GM21515 (cell line): ENCODE measurements around the gene CNTNAP4.

Experiments used
- ATAC-seq: cut with Tn5 transposase; IDR thresholded peaks from one replicate; pipeline ENCODE4 v1.9.1; 2021; ENCODE audit not compliant: unreplicated experiment

Gene CNTNAP4

GRCh38 chr16:76276745-76277438, at the start of gene CNTNAP4:
TSS of gene CNTNAP4 (plus strand) at chr16:76277401. CDS start at chr16:76277663, 262 bp downstream.
- no peak for ATAC-seq

- ATAC-seq: no peak
Measured at GRCh38 chr16:76228546-76229146, 48.6 kb upstream of the CNTNAP4 start.

- no peak for ATAC-seq
Measured at GRCh38 chr16:76232704-76233103, 44.5 kb upstream of the CNTNAP4 start.

GRCh38 chr16:76235025-76235424, 42.2 kb upstream of the CNTNAP4 start:
- ATAC-seq: no peak

- no peak for ATAC-seq
Measured at GRCh38 chr16:76235426-76235825, 41.8 kb upstream of the CNTNAP4 start.

GRCh38 chr16:76237471-76237870, 39.7 kb upstream of the CNTNAP4 start:
- no peak for ATAC-seq

GRCh38 chr16:76241755-76242154, 35.4 kb upstream of the CNTNAP4 start:
- no peak for ATAC-seq

GRCh38 chr16:76243620-76244019, 33.6 kb upstream of the CNTNAP4 start:
- ATAC-seq: no peak

- no peak for ATAC-seq
Measured at GRCh38 chr16:76246587-76246986, 30.6 kb upstream of the CNTNAP4 start.

- ATAC-seq: peak; percentile 88
Measured at GRCh38 chr16:76265434-76266045, 11.7 kb upstream of the CNTNAP4 start.

- ATAC-seq: no peak
Measured at GRCh38 chr16:76268824-76269223, 8.4 kb upstream of the CNTNAP4 start.

- no peak for ATAC-seq
Measured at GRCh38 chr16:76277460-76278030, 344 bp downstream of the CNTNAP4 start.

GRCh38 chr16:76278086-76278485, 885 bp downstream of the CNTNAP4 start:
- no peak for ATAC-seq

GRCh38 chr16:76278980-76279379, 1.8 kb downstream of the CNTNAP4 start:
- no peak for ATAC-seq

- no peak for ATAC-seq
Measured at GRCh38 chr16:76280421-76281215, 3.4 kb downstream of the CNTNAP4 start.

GRCh38 chr16:76287466-76287865, 10.3 kb downstream of the CNTNAP4 start:
- ATAC-seq: no peak

- ATAC-seq: no peak
Measured at GRCh38 chr16:76292218-76292617, 15.0 kb downstream of the CNTNAP4 start.

- no peak for ATAC-seq
Measured at GRCh38 chr16:76293980-76294379, 16.8 kb downstream of the CNTNAP4 start.

GRCh38 chr16:76294396-76295214, 17.4 kb downstream of the CNTNAP4 start:
- no peak for ATAC-seq

GRCh38 chr16:76297941-76298340, 20.7 kb downstream of the CNTNAP4 start:
- ATAC-seq: no peak
